HG03108 (cell line): ENCODE results near the gene CNTNAP2.

Experiments used
- ATAC-seq: cut with Tn5 transposase; IDR thresholded peaks from one replicate; pipeline ENCODE4 v1.9.1; 2021; ENCODE audit warnings: moderate library complexity; ENCODE audit not compliant: unreplicated experiment

Gene CNTNAP2

GRCh38 chr7:146661435-146661834 lies 544.8 kb downstream of the CNTNAP2 start:
- no peak for ATAC-seq

- no peak for ATAC-seq
Measured at GRCh38 chr7:146661929-146662328, 545.3 kb downstream of the CNTNAP2 start.

GRCh38 chr7:146665023-146665422 lies 548.4 kb downstream of the CNTNAP2 start:
- no peak for ATAC-seq

- no peak for ATAC-seq
Measured at GRCh38 chr7:146670532-146670931, 553.9 kb downstream of the CNTNAP2 start.

GRCh38 chr7:146681487-146681886 lies 564.9 kb downstream of the CNTNAP2 start:
- ATAC-seq = no peak

GRCh38 chr7:146683439-146683838 lies 566.8 kb downstream of the CNTNAP2 start:
- no peak for ATAC-seq

GRCh38 chr7:146690987-146691386 lies 574.4 kb downstream of the CNTNAP2 start:
- no peak for ATAC-seq

GRCh38 chr7:146698995-146699610 lies 582.5 kb downstream of the CNTNAP2 start:
- no peak for ATAC-seq

GRCh38 chr7:146700015-146700560 lies 583.5 kb downstream of the CNTNAP2 start:
- no peak for ATAC-seq

- no peak for ATAC-seq
Measured at GRCh38 chr7:146701166-146701565, 584.6 kb downstream of the CNTNAP2 start.

- ATAC-seq = no peak
Measured at GRCh38 chr7:146702898-146703297, 586.3 kb downstream of the CNTNAP2 start.

GRCh38 chr7:146709451-146710027 lies 592.9 kb downstream of the CNTNAP2 start:
- ATAC-seq = no peak

- ATAC-seq = no peak
Measured at GRCh38 chr7:146713205-146713604, 596.6 kb downstream of the CNTNAP2 start.

GRCh38 chr7:146713934-146714333 lies 597.3 kb downstream of the CNTNAP2 start:
- ATAC-seq = no peak

- ATAC-seq = no peak
Measured at GRCh38 chr7:146720195-146720594, 603.6 kb downstream of the CNTNAP2 start.

GRCh38 chr7:146722986-146723385 lies 606.4 kb downstream of the CNTNAP2 start:
- ATAC-seq = no peak

- ATAC-seq = no peak
Measured at GRCh38 chr7:146725520-146725919, 608.9 kb downstream of the CNTNAP2 start.

GRCh38 chr7:146728141-146728540 lies 611.5 kb downstream of the CNTNAP2 start:
- ATAC-seq = no peak

- no peak for ATAC-seq
Measured at GRCh38 chr7:146728611-146729010, 612.0 kb downstream of the CNTNAP2 start.

GRCh38 chr7:146731185-146731584 lies 614.6 kb downstream of the CNTNAP2 start:
- no peak for ATAC-seq

- ATAC-seq = no peak
Measured at GRCh38 chr7:146735992-146736391, 619.4 kb downstream of the CNTNAP2 start.

GRCh38 chr7:146736446-146737190 lies 620.0 kb downstream of the CNTNAP2 start:
- ATAC-seq = no peak
